Loucy (cell line): ENCODE measurements around the gene ARNT2.

ENCODE experiments used
- EZH2phosphoT487 ChIP-seq: fragments of 200-600 bp; IDR thresholded peaks from 2 replicates; pipeline ENCODE4 v1.6.1; 2018; ENCODE audit warnings: antibody characterized with exemption, mild to moderate bottlenecking, moderate library complexity, borderline replicate concordance
- TF ChIP-seq, protein P1 (sequence below): fragments of 200-600 bp; sonication (generic); conservative IDR thresholded peaks from 2 replicates; pipeline ENCODE4 v1.5.1; 2014; ENCODE audit warnings: mild to moderate bottlenecking, antibody characterized with exemption, low read length

GRCh38 chr15:80423215-80423614 lies 19.0 kb downstream of the ARNT2 start:
- TF ChIP-seq, protein P1, sequence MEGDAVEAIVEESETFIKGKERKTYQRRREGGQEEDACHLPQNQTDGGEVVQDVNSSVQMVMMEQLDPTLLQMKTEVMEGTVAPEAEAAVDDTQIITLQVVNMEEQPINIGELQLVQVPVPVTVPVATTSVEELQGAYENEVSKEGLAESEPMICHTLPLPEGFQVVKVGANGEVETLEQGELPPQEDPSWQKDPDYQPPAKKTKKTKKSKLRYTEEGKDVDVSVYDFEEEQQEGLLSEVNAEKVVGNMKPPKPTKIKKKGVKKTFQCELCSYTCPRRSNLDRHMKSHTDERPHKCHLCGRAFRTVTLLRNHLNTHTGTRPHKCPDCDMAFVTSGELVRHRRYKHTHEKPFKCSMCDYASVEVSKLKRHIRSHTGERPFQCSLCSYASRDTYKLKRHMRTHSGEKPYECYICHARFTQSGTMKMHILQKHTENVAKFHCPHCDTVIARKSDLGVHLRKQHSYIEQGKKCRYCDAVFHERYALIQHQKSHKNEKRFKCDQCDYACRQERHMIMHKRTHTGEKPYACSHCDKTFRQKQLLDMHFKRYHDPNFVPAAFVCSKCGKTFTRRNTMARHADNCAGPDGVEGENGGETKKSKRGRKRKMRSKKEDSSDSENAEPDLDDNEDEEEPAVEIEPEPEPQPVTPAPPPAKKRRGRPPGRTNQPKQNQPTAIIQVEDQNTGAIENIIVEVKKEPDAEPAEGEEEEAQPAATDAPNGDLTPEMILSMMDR: no peak
- no peak for TF ChIP-seq EZH2phosphoT487
